GM21528 (cell line): ENCODE measurements around the gene STEAP2.
A peak's percentile ranks its signal among the peaks of the same experiment; 100 is the strongest.
"Not testable (repeated sequence)": the region's sequence is repeated elsewhere in the genome, so short reads cannot be mapped to it uniquely, and the experiment has no call there.

Source experiments
- ATAC-seq: cut with Tn5 transposase; IDR thresholded peaks from one replicate; pipeline ENCODE4 v1.9.1; 2021; ENCODE audit warnings: mild to moderate bottlenecking, moderate library complexity; ENCODE audit not compliant: unreplicated experiment, low FRiP score

The STEAP2 gene

GRCh38 chr7:90232430-90232829 is 20.9 kb downstream of the STEAP2 start:
- no peak for ATAC-seq

- ATAC-seq, result no peak
Observed at GRCh38 chr7:90233569-90233968, 22.0 kb downstream of the STEAP2 start.

GRCh38 chr7:90236721-90237289 is 25.3 kb downstream of the STEAP2 start:
- ATAC-seq, result no peak

- no peak for ATAC-seq
Observed at GRCh38 chr7:90238022-90238421, 26.5 kb downstream of the STEAP2 start.

- ATAC-seq, result no peak
Observed at GRCh38 chr7:90238583-90238982, 27.0 kb downstream of the STEAP2 start.

GRCh38 chr7:90239050-90239449 is 27.5 kb downstream of the STEAP2 start:
- no peak for ATAC-seq

- no peak for ATAC-seq
Observed at GRCh38 chr7:90239625-90240228, 28.2 kb downstream of the STEAP2 start.

- ATAC-seq, result peak; percentile 54
Observed at GRCh38 chr7:90242369-90243168, 31.0 kb downstream of the STEAP2 start.

- no peak for ATAC-seq
Observed at GRCh38 chr7:90243556-90243955, 32.0 kb downstream of the STEAP2 start.

- peak; percentile 1 for ATAC-seq
Observed at GRCh38 chr7:90244565-90244908, 33.0 kb downstream of the STEAP2 start.

GRCh38 chr7:90244909-90245851 is 33.6 kb downstream of the STEAP2 start, which contains the start of gene CFAP69:
Gene CFAP69, plus strand, starts transcription at chr7:90245174. Its CDS starts 251 bp downstream, at chr7:90245425.
- peak; percentile 88 for ATAC-seq

- ATAC-seq, result no peak
Observed at GRCh38 chr7:90246171-90246570, 34.6 kb downstream of the STEAP2 start.

- no peak for ATAC-seq
Observed at GRCh38 chr7:90248706-90249105, 37.2 kb downstream of the STEAP2 start.

GRCh38 chr7:90250601-90251303 is 39.2 kb downstream of the STEAP2 start:
- no peak for ATAC-seq

- no peak for ATAC-seq
Observed at GRCh38 chr7:90251304-90251635, 39.7 kb downstream of the STEAP2 start.

GRCh38 chr7:90256011-90256410 is 44.5 kb downstream of the STEAP2 start:
- not testable (repeated sequence) for ATAC-seq

- ATAC-seq, result no peak
Observed at GRCh38 chr7:90256778-90257177, 45.2 kb downstream of the STEAP2 start.

- no peak for ATAC-seq
Observed at GRCh38 chr7:90261441-90261840, 49.9 kb downstream of the STEAP2 start.

- ATAC-seq, result peak; percentile 80
Observed at GRCh38 chr7:90262438-90262837, 50.9 kb downstream of the STEAP2 start.

GRCh38 chr7:90266808-90267207 is 55.3 kb downstream of the STEAP2 start:
- ATAC-seq, result no peak
